Activated CD4-positive, alpha-beta T cell treated with anti-CD3 and anti-CD28 coated beads, Interleukin-2, Interleukin-6, amounts not matched to agents 100 ng/mL and 50 ng/mL, durations not matched to agents 16 hours and 8 hours (primary cell): ENCODE results near the gene ISLR.

Experiments used
- DNase-seq: peaks from one replicate; pipeline ENCODE4 v3.0.0-alpha.2; 2020

The ISLR gene

GRCh38 chr15:74173380-74174218 is at the start of gene ISLR:
TSS of gene ISLR (plus strand) at chr15:74173710. CDS start at chr15:74174859, 1,149 bp downstream.
- no peak for DNase-seq

DNA sequence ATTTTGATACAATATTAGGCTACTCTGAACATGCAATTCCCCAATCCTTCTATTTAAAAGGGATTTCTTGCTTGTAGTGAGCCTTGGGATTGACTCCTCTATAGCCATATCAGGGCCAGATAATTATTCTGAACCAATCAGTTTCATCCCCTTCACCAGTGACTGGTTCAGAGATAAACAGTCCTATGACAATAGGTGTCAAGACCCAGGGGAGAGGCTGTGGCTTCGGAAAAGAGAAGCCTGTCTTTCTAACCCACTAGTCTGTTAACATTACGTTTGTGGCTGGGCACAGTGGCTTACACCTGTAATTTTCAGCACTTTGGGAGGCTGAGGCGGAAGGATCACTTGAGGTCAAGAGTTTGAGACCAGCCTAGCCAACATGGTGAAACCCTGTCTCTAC is 49.3 kb upstream of the ISLR start:
- DNase-seq = no peak

GRCh38 chr15:74124759-74125158 is 48.8 kb upstream of the ISLR start:
- DNase-seq = no peak

DNA sequence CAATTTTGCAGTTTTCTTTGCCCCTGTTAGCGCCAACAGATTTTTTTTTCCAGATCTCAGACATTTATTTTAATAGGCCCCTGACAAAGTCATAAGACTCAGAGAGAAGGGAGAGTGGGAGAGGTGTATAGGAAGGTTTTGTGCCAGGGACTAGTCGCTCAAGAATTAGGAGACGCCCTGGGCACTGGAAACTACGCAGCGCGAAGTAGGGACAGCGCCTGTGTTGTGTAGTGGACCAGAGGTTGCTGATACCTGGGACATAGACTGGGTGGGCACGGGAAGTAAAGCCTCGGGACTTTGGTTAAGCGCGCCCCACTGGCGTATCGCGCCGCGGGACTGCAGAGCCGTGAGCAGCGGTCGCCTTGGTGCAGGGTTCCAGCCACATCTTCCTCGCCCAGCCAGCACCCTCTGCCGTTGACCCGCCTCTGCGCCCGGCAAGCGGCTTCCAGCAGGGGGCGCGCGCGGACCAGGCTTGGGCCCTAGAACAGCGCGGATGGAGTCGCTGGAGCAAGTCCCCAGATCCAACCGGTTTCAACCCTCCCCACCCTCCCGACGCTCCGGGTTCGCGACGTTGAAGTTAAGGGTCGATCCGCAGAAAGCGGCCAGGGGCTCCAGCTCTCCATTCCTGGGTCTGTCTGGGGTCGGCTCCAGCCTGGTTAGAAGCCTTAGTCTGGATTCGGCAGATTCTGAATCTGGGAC is 46.1 kb upstream of the ISLR start:
- peak; percentile 93 for DNase-seq

- no peak for DNase-seq
These were observed 45.3 kb upstream of the ISLR start for GRCh38 chr15:74127954-74128784.

GRCh38 chr15:74128785-74129585 is 44.5 kb upstream of the ISLR start:
- DNase-seq = no peak

DNA sequence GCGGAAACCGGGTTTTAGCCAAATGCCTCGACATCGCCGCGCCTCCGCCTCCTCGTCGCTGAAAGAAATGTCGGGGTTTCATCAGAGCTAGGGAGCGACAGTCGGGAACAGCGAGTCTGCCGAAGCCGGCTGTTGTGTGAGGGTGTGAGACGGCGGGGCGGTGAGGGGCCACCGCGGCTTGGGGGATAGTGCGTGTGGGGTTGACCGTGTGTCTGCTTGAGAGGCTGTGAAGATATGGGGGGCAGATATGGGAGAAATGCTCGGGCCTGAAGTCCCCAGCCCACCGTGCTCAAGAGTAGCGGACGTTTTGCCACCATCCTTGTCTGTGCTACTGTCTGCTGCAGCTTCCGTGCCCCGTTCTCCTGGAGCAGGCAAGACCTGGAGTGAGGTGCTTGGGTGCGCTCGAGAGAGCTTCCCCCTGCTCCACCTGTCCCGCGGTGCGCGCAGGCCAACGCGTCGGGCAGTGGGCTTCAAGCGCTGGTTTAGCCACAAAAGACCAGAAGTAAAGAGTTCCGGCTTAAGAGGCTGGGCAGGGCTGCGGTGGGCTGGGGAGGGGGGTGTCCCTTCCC is 43.8 kb upstream of the ISLR start:
- no peak for DNase-seq

DNA sequence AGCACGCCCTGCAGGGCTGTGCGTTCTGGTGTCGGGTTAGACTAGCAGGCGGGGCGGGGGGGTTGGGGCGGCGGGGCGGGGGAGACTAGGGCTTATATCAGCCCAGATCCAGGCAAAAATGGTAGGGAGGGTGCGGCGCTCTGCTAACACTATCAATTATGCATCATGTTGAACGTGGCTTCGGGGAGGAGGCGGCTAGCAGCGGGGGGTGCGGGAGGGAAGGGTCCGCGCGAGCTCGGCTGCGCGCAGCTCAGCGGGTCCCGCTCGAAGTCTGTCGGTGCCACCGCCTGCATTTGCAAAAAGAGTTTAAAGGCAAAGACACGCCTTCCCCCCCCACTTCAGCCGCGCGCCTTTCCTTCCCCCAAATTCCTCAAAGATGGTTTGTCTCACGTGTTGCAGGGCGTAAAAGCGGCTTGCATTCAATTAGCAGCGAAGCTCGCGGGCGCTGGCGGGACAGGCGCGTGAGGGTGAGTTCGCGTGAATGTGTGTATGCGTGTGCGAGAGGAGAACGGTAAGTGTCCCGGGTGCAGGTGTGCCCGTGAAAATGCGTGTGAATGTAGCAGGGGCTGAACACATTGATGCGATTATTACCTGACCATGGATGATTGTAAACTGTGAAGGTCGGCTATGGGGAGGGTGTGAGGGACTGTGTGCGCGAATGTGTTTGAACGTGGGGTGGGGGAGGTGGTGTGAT is 43.2 kb upstream of the ISLR start, which contains the start of gene ISLR2:
Gene ISLR2 (plus strand): TSS at position 432 of the 694 bp plus-strand sequence. CDS start 2,169 bp downstream, outside the sequence.
- DNase-seq = no peak

- DNase-seq = no peak
These were observed 42.5 kb upstream of the ISLR start for GRCh38 chr15:74130849-74131627.

- DNase-seq = no peak
These were observed 41.7 kb upstream of the ISLR start for GRCh38 chr15:74131628-74132413.

GRCh38 chr15:74132681-74133651 is 40.5 kb upstream of the ISLR start:
- peak; percentile 36 for DNase-seq

GRCh38 chr15:74133694-74134386 is 39.7 kb upstream of the ISLR start:
- DNase-seq = no peak

- DNase-seq = peak; percentile 39
These were observed 39.0 kb upstream of the ISLR start for GRCh38 chr15:74134387-74135027.

GRCh38 chr15:74135041-74135565 is 38.4 kb upstream of the ISLR start:
- DNase-seq = no peak

GRCh38 chr15:74136540-74136813 is 37.0 kb upstream of the ISLR start:
- DNase-seq = no peak

GRCh38 chr15:74136814-74137536 is 36.5 kb upstream of the ISLR start:
- no peak for DNase-seq

DNA sequence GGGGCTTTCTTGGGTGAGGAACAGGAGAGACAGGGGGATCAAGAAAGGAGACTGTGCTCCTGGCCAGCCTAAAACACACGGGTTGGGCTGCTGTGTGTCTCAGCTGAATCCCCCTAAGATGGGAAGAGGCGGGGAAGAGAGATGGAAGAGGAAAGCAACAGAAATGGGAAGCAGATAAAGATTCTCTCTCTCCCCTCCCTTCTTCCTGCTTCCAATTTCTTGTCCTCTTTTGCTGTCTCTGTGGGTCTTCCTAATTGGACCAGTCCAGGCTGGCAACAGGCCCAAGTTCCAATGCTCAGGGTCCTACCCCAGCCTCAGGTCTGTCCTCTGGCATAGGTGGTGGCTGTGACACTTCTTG is 36.0 kb upstream of the ISLR start:
- DNase-seq = no peak
